Body of pancreas (tissue), 4 donors: ENCODE data around the gene LTB. TPM values are rescaled to one million over a fixed set of nuclear protein-coding genes. Genes with fewer than 3 reads are reported as not detected.
A peak's percentile ranks its signal among the peaks of the same experiment; 100 is the strongest.

Experiments
- ATAC-seq: fragments of 150-250 bp; one replicate; pipeline ENCODE4 v1.9.1; 2016
- DNase-seq, 4 donors: peaks; one replicate each; pipeline ENCODE4 v3.0.0-alpha.2; 2019
- H3K27ac ChIP-seq, 4 donors: fragments of 200-600 bp; sonication (generic); 1 replicate in 3 of 4; 2 replicates in 1 of 4; pipeline versions ENCODE4 v1.5.1 to v1.6.1; 2016 to 2019; ENCODE audit warnings: mild to moderate bottlenecking in 1 of 4, mixed read lengths in 1 of 4, moderate library complexity in 1 of 4
- H3K27me3 ChIP-seq, 2 donors: fragments of 200-600 bp; sonication (generic); one replicate each; pipeline ENCODE4 v1.6.0; 2016; ENCODE audit warnings: mild to moderate bottlenecking in 1 of 2
- H3K36me3 ChIP-seq, 2 donors: fragments of 200-600 bp; sonication (generic); replicated peaks in 1 of 2; 2 replicates each; pipeline ENCODE4 v1.5.1; 2016; ENCODE audit warnings: low read depth in 2 of 2; ENCODE audit not compliant: insufficient read depth in 1 of 2
- H3K4me1 ChIP-seq: fragments of 200-600 bp; sonication (generic); one replicate; pipeline ENCODE4 v1.6.0; 2016
- H3K4me3 ChIP-seq, 2 donors: fragments of 200-600 bp; sonication (generic); 1 replicate in 1 of 2; 2 replicates in 1 of 2; pipeline ENCODE4 v1.5.1; 2016 to 2019
- H3K9me3 ChIP-seq, 3 donors: fragments of 200-600 bp; sonication (generic); 1 replicate in 2 of 3; 2 replicates in 1 of 3; pipeline ENCODE4 v1.5.1; 2016
- CTCF ChIP-seq, 7 experiments: fragments of 450-650 bp in 4 of 7; fragments of 200-600 bp in 3 of 7; sonication (generic) in 3 of 7; IDR thresholded peaks; one replicate each; pipeline ENCODE4 v1.5.1; 2016 to 2019; ENCODE audit warnings: antibody characterized with exemption in 7 of 7
- POLR2A ChIP-seq, 3 donors: fragments of 450-650 bp; IDR thresholded peaks; one replicate each; pipeline ENCODE4 v1.6.1; 2016; ENCODE audit warnings: antibody characterized with exemption in 3 of 3, mild to moderate bottlenecking in 2 of 3
- WGBS, 2 donors: methylation state at CpG; one replicate each; pipeline ENCODE4 v1.1.5; 2017; 5-methylcytosine and 5-hydroxymethylcytosine counted together
- intact Hi-C: fragments of 100-400 bp; cut with DNase I; formaldehyde crosslinking; loops from one replicate; pipeline ENCODE4 v1.15.1; 2023
- total RNA-seq, 2 donors: library from RNA; depleted of rRNA; stranded (reverse); fragments of >200 nt; gene quantifications; one replicate each; pipeline ENCODE4 v1.1.0, GENCODE V29; 2016

The LTB gene
- total RNA-seq, 2 donors from 2014 or later: 0.78 TPM; not detected in 1

- DNase-seq: no peak
- Histone ChIP-seq H3K36me3 (peaks cover 0 to 3% of the 10 kb centered on the region in 2 donors), H3K27ac (peak overlapping the region; percentile 56 to 85 (median 71)), H3K4me3 (peak overlapping the region; percentile 15 to 21), H3K4me1 (peaks cover 26% of the 10 kb centered on the region), H3K27me3 (no peaks in the 10 kb centered on the region), H3K9me3 (no peaks in the 10 kb centered on the region)
- no peak for ATAC-seq
- TF ChIP-seq CTCF (IDR thresholded peaks at IDR 0.05): no peak
- TF ChIP-seq POLR2A (IDR thresholded peaks at IDR 0.05): no peak
- intact Hi-C loops: loop anchor here (5.0 kb wide), 1 partner anchor 49 kb away; no protein-coding TSS in a partner anchor
- WGBS, 2 donors: 47 to 69% methylated on average over 12 to 24 of the region's 24 CpGs
These were observed 34.3 kb downstream of the LTB start for GRCh38 chr6:31547727-31548543.

- intact Hi-C loops: loop anchor here (5.0 kb wide), 1 partner anchor 50 kb away; no protein-coding TSS in a partner anchor
- Histone ChIP-seq H3K9me3 (no peaks in the 10 kb centered on the region), H3K27me3 (no peaks in the 10 kb centered on the region), H3K4me3 (peak within 1 kb of the TSS; percentile 15 to 21), H3K36me3 (peaks cover 0 to 3% of the 10 kb centered on the region in 2 donors), H3K4me1 (peaks cover 30% of the 10 kb centered on the region), H3K27ac (peak within 1 kb of the TSS; percentile 56 to 85 (median 71))
- peak in 2 of 3 donors; percentile 49 to 50 for TF ChIP-seq POLR2A (IDR thresholded peaks at IDR 0.05)
- peak in 2 of 7 experiments; percentile 2 to 3 for TF ChIP-seq CTCF (IDR thresholded peaks at IDR 0.05)
- 1% methylated on average over 24 to 25 of the region's 25 CpGs for WGBS, 2 donors
- ATAC-seq (peak; percentile 94), DNase-seq (peak; percentile 93 to 96 (median 94))
These were observed 35.1 kb downstream of the LTB start, which contains the start of gene NFKBIL1 for GRCh38 chr6:31546958-31547726. Gene NFKBIL1, plus strand, starts transcription at chr6:31547608. Its CDS starts 87 bp downstream, at chr6:31547695.

GRCh38 chr6:31546339-31546957, 35.8 kb downstream of the LTB start, which contains the start of gene ATP6V1G2:
Gene ATP6V1G2, minus strand, starts transcription at chr6:31546608. Its CDS starts 49 bp downstream, at chr6:31546559.
- H3K9me3 ChIP-seq: no peaks in the 10 kb centered on the region
- ATAC-seq (peak; percentile 70), DNase-seq (peak; percentile 87 to 91 (median 90))
- intact Hi-C loops: loop anchor here (5.0 kb wide), 1 partner anchor 51 kb away; no protein-coding TSS in a partner anchor
- no peaks in the 10 kb centered on the region for H3K27me3 ChIP-seq
- peak within 1 kb of the TSS; percentile 56 to 85 (median 71) for H3K27ac ChIP-seq
- peak within 1 kb of the TSS; percentile 15 to 21 for H3K4me3 ChIP-seq
- WGBS, 2 donors: 8 to 9% methylated on average over 11 of the region's 11 CpGs
- TF ChIP-seq POLR2A (IDR thresholded peaks at IDR 0.05) (no peak), CTCF (IDR thresholded peaks at IDR 0.05) (peak; percentile 94 to 98 (median 98))
- peaks cover 30% of the 10 kb centered on the region for H3K4me1 ChIP-seq
- peaks cover 0 to 3% of the 10 kb centered on the region in 2 donors for H3K36me3 ChIP-seq

GRCh38 chr6:31545291-31545690, 36.9 kb downstream of the LTB start:
- H3K27ac ChIP-seq: no peak overlapping the region

More at GRCh38 chr6:31545291-31545690, 36.9 kb downstream of the LTB start:
- H3K4me1 ChIP-seq: peaks cover 35% of the 10 kb centered on the region
- no peaks in the 10 kb centered on the region for H3K9me3 ChIP-seq
- no peaks in the 10 kb centered on the region for H3K36me3 ChIP-seq
- no peak for TF ChIP-seq POLR2A (IDR thresholded peaks at IDR 0.05)
- no peak for TF ChIP-seq CTCF (IDR thresholded peaks at IDR 0.05)
- intact Hi-C loops: loop anchor here (5.0 kb wide), 1 partner anchor 52 kb away; no protein-coding TSS in a partner anchor
- ATAC-seq (no peak), DNase-seq (no peak)
- no peak overlapping the region for H3K4me3 ChIP-seq
- H3K27me3 ChIP-seq: no peaks in the 10 kb centered on the region
- WGBS, 2 donors: 52 to 59% methylated on average over 6 to 7 of the region's 7 CpGs
